GM23338 (cell line): ENCODE measurements around the gene CLDN8. TPM values are rescaled to one million over a fixed set of nuclear protein-coding genes. Genes with fewer than 3 reads are reported as not detected.
A peak's percentile ranks its signal among the peaks of the same experiment; 100 is the strongest.

ENCODE experiments used
- ATAC-seq: fragments of 200-7000 bp; cut with Tn5 transposase; 3 replicates; pipeline ENCODE4 v1.9.1; 2020
- DNase-seq: peaks from one replicate; pipeline ENCODE4 v3.0.0-alpha.2; 2015; ENCODE audit warnings: low spot score
- H2AFZ ChIP-seq: fragments of 200-600 bp; sonication (generic); 2 replicates; pipeline ENCODE4 v1.8.0; 2016; ENCODE audit warnings: antibody characterized with exemption, mild to moderate bottlenecking, moderate library complexity
- H3F3A ChIP-seq: fragments of 200-600 bp; sonication (generic); replicated peaks from 2 replicates; pipeline ENCODE4 v1.8.0; 2017; ENCODE audit warnings: antibody characterized with exemption, mixed run types, low read depth
- H3K27ac ChIP-seq: fragments of 200-600 bp; sonication (generic); 2 replicates; pipeline ENCODE4 v1.6.1; 2016; ENCODE audit warnings: low read depth
- H3K27me3 ChIP-seq: fragments of 200-600 bp; sonication (generic); 2 replicates; pipeline ENCODE4 v1.8.0; 2016; ENCODE audit warnings: mild to moderate bottlenecking, mixed run types, moderate library complexity; ENCODE audit not compliant: insufficient read depth
- H3K36me3 ChIP-seq: fragments of 200-600 bp; sonication (generic); 2 replicates; pipeline ENCODE4 v1.8.0; 2016; ENCODE audit warnings: mild to moderate bottlenecking; ENCODE audit not compliant: insufficient read depth
- H3K4me1 ChIP-seq: fragments of 200-600 bp; sonication (generic); 2 replicates; pipeline ENCODE4 v1.8.0; 2016; ENCODE audit warnings: mild to moderate bottlenecking, moderate library complexity; ENCODE audit not compliant: insufficient read depth
- H3K4me2 ChIP-seq: fragments of 200-600 bp; sonication (generic); 2 replicates; pipeline ENCODE4 v1.7.1; 2017; ENCODE audit warnings: mixed run types
- H3K4me3 ChIP-seq: fragments of 200-600 bp; sonication (generic); 2 replicates; pipeline ENCODE4 v1.6.1; 2016; ENCODE audit warnings: mixed run types
- H3K79me2 ChIP-seq: fragments of 200-600 bp; sonication (generic); replicated peaks from 2 replicates; pipeline ENCODE4 v1.8.0; 2017; ENCODE audit warnings: mild to moderate bottlenecking; ENCODE audit not compliant: insufficient read depth
- H3K9me2 ChIP-seq: fragments of 200-600 bp; sonication (generic); 2 replicates; pipeline ENCODE4 v1.8.0; 2017; ENCODE audit not compliant: insufficient read depth
- H4K20me1 ChIP-seq: fragments of 200-600 bp; sonication (generic); replicated peaks from 2 replicates; pipeline ENCODE4 v1.8.0; 2017; ENCODE audit warnings: mild to moderate bottlenecking; ENCODE audit not compliant: insufficient read depth
- H3K27ac Mint-ChIP-seq: 2 replicates; pipeline ENCODE4 v1.8.0; 2020; ENCODE audit warnings: inconsistent platforms, mild to moderate bottlenecking, moderate library complexity, mixed read lengths
- H3K27me3 Mint-ChIP-seq: 3 replicates; pipeline ENCODE4 v1.8.0; 2022; ENCODE audit warnings: low read depth, mild to moderate bottlenecking, moderate library complexity, mixed read lengths, inconsistent platforms; ENCODE audit not compliant: insufficient read depth, poor library complexity
- H3K36me3 Mint-ChIP-seq: 3 replicates; pipeline ENCODE4 v1.8.0; 2021; ENCODE audit warnings: low read depth, mild to moderate bottlenecking, inconsistent platforms, moderate library complexity, mixed read lengths
- H3K4me1 Mint-ChIP-seq: 3 replicates; pipeline ENCODE4 v1.8.0; 2020; ENCODE audit warnings: mild to moderate bottlenecking, inconsistent platforms, mixed read lengths
- H3K4me3 Mint-ChIP-seq: 3 replicates; pipeline ENCODE4 v1.8.0; 2021; ENCODE audit warnings: moderate library complexity, mild to moderate bottlenecking, inconsistent platforms, mixed read lengths
- H3K9me3 Mint-ChIP-seq: 3 replicates; pipeline ENCODE4 v1.8.0; 2020; ENCODE audit warnings: moderate library complexity, mild to moderate bottlenecking, inconsistent platforms, mixed read lengths
- CREB1 ChIP-seq: fragments of 250-450 bp; sonication (Bioruptor Pico); IDR thresholded peaks from 2 replicates; pipeline ENCODE4 v1.5.0; 2020; ENCODE audit warnings: low read depth, mild to moderate bottlenecking, moderate library complexity
- CTCF ChIP-seq, 2 experiments: fragments of 200-600 bp in 1 of 2; sonication (generic) in 1 of 2; conservative IDR thresholded peaks; 2 replicates each; pipeline versions ENCODE4 v1.5.1 to v1.6.1; 2016 to 2017; ENCODE audit warnings: antibody characterized with exemption in 2 of 2, low read depth in 2 of 2, mild to moderate bottlenecking in 2 of 2, moderate library complexity in 1 of 2
- ETS1 ChIP-seq: IDR thresholded peaks from 2 replicates; pipeline ENCODE4 v1.6.1; 2016; ENCODE audit warnings: antibody characterized with exemption
- EZH2 ChIP-seq: fragments of 200-600 bp; sonication (generic); IDR thresholded peaks from one replicate; pipeline ENCODE4 v1.8.0; 2017; ENCODE audit warnings: antibody characterized with exemption, mild to moderate bottlenecking, low read depth; ENCODE audit not compliant: unreplicated experiment
- EZH2phosphoT487 ChIP-seq: fragments of 200-600 bp; sonication (generic); IDR thresholded peaks from one replicate; pipeline ENCODE4 v1.8.1; 2018; ENCODE audit warnings: antibody characterized with exemption; ENCODE audit not compliant: unreplicated experiment
- JUNB ChIP-seq: IDR thresholded peaks from one replicate; pipeline ENCODE4 v1.6.1; 2016; ENCODE audit warnings: antibody characterized with exemption; ENCODE audit not compliant: unreplicated experiment
- NANOG ChIP-seq: IDR thresholded peaks from 2 replicates; pipeline ENCODE4 v1.6.1; 2016; ENCODE audit warnings: antibody characterized with exemption, borderline replicate concordance
- REST ChIP-seq: IDR thresholded peaks from one replicate; pipeline ENCODE4 v1.6.1; 2018; ENCODE audit warnings: antibody characterized with exemption; ENCODE audit not compliant: unreplicated experiment
- STAT1 ChIP-seq: IDR thresholded peaks from one replicate; pipeline ENCODE4 v1.6.1; 2016; ENCODE audit warnings: antibody characterized with exemption; ENCODE audit not compliant: unreplicated experiment
- ZNF331 ChIP-seq: fragments of 250-450 bp; sonication (Bioruptor Pico); IDR thresholded peaks from 2 replicates; pipeline ENCODE4 v1.5.0; 2020; ENCODE audit warnings: low read depth, mild to moderate bottlenecking, moderate library complexity
- polyA plus RNA-seq: library from polyadenylated mRNA; unstranded; fragments of >200 nt; fragmentation: Nextera tagmentation; extraction: Ambion mirVana; gene quantifications from 2 replicates; pipeline ENCODE4 v1.2.1, GENCODE V29; 2016
- total RNA-seq: library from RNA; depleted of rRNA; stranded (reverse); fragments of >200 nt; shearing (Covaris generic); gene quantifications from 2 replicates; pipeline ENCODE4 v1.2.3, GENCODE V29; 2014

The CLDN8 gene
- total and polyA plus RNA-seq, 2 experiments from 2014 or later: not detected

- no peak overlapping the region for H3K27ac ChIP-seq
- no peak overlapping the region for H3K27ac Mint-ChIP-seq
- DNase-seq (no peak), ATAC-seq (no peak)
- H3K36me3 ChIP-seq: no peaks in the 10 kb centered on the region
- peaks cover 5% of the 10 kb centered on the region; the same call in 2 of the 3 replicates for H3K4me1 Mint-ChIP-seq
- H3K36me3 Mint-ChIP-seq: no peaks in the 10 kb centered on the region
- no peaks in the 10 kb centered on the region for H3K27me3 Mint-ChIP-seq
- H4K20me1 ChIP-seq: no peaks in the 10 kb centered on the region
- no peak for TF ChIP-seq REST
- no peak for TF ChIP-seq EZH2
- TF ChIP-seq CREB1 (CRISPR knock-in tag): no peak
- TF ChIP-seq NANOG: no peak
- no peak for TF ChIP-seq ETS1
- no peak for TF ChIP-seq JUNB
- no peak for TF ChIP-seq ZNF331 (CRISPR knock-in tag)
- TF ChIP-seq STAT1: no peak
- TF ChIP-seq EZH2phosphoT487: no peak
- H3K27me3 ChIP-seq: no peaks in the 10 kb centered on the region
- H3K9me3 Mint-ChIP-seq: no peaks in the 10 kb centered on the region
- H2AFZ ChIP-seq: peak overlapping the region; percentile 38; the same call in 1 of the 2 replicates
- H3K4me2 ChIP-seq: no peak overlapping the region
- H3K9me2 ChIP-seq: peaks cover 23% of the 10 kb centered on the region
- H3K4me3 Mint-ChIP-seq: no peak overlapping the region
- H3F3A ChIP-seq: no peaks in the 10 kb centered on the region
- no peak overlapping the region for H3K4me3 ChIP-seq
- no peaks in the 10 kb centered on the region for H3K4me1 ChIP-seq
- H3K79me2 ChIP-seq: no peaks in the 10 kb centered on the region
These were observed 47.8 kb downstream of the CLDN8 start for GRCh38 chr21:30168086-30168485.

- no peak within 1 kb of the TSS for H3K27ac Mint-ChIP-seq
- TF ChIP-seq EZH2 (no peak), REST (no peak), CTCF (conservative IDR thresholded peaks at IDR 0.05; ENCODE audit: low read depth in 2 of 2) (no peak), CREB1 (CRISPR knock-in tag) (no peak), NANOG (no peak), ZNF331 (CRISPR knock-in tag) (no peak)
These were observed 49.2 kb downstream of the CLDN8 start, which contains the start of gene CLDN17 for GRCh38 chr21:30166705-30167104. CLDN17 (minus strand) TSS chr21:30166805; CDS start chr21:30166617, 188 bp downstream.

More at GRCh38 chr21:30166705-30167104, 49.2 kb downstream of the CLDN8 start, which contains the start of gene CLDN17:
- H3K27me3 ChIP-seq: no peaks in the 10 kb centered on the region
- H3K36me3 Mint-ChIP-seq: no peaks in the 10 kb centered on the region
- no peaks in the 10 kb centered on the region for H3K9me3 Mint-ChIP-seq
- no peaks in the 10 kb centered on the region for H3K36me3 ChIP-seq
- ATAC-seq (no peak), DNase-seq (no peak)
- H2AFZ ChIP-seq: no peak within 1 kb of the TSS
- no peaks in the 10 kb centered on the region for H3K27me3 Mint-ChIP-seq
- H3K4me1 ChIP-seq: no peaks in the 10 kb centered on the region
- peaks cover 6% of the 10 kb centered on the region; the same call in 2 of the 3 replicates for H3K4me1 Mint-ChIP-seq
- no peak within 1 kb of the TSS for H3K4me2 ChIP-seq
- no peak within 1 kb of the TSS for H3K4me3 Mint-ChIP-seq
- H3K27ac ChIP-seq: no peak within 1 kb of the TSS
- H3K79me2 ChIP-seq: no peaks in the 10 kb centered on the region
- no peaks in the 10 kb centered on the region for H3F3A ChIP-seq
- H4K20me1 ChIP-seq: no peaks in the 10 kb centered on the region
- no peak within 1 kb of the TSS for H3K4me3 ChIP-seq
- peaks cover 23% of the 10 kb centered on the region for H3K9me2 ChIP-seq
